Medulla oblongata (tissue), 1 donor: Measurements from ENCODE around the gene TUBB8.
"Not testable (repeated sequence)": the region's sequence is repeated elsewhere in the genome, so short reads cannot be mapped to it uniquely, and the experiment has no call there.

Experiments used
- DNase-seq: peaks from one replicate; pipeline ENCODE4 v3.0.0-alpha.2; 2015; ENCODE audit errors: extremely low spot score

Gene TUBB8

GRCh38 chr10:48996-49395, at the start of gene TUBB8:
Gene TUBB8, minus strand, starts transcription at chr10:49296. Its CDS starts 58 bp downstream, at chr10:49238.
- no peak for DNase-seq

DNA sequence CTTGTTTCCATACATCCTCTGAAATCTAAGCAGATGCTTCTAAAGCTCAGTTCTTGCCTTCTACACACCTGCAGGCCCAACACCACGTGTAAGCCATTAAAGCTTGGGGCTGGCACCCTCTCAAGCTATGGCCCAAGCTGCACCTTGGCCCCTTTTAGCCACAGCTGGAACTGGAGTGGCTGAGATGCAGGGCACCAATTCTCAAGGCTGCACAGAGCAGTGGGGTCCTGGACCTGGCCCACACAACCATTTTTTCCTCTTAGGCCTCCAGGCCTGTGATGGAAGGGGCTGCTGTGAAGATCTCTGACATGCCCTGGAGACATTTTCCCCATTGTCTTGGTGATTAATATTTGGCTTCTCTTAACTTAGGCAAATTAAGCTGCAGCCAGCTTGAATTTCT, 47.4 kb upstream of the TUBB8 start:
- DNase-seq = no peak

DNA sequence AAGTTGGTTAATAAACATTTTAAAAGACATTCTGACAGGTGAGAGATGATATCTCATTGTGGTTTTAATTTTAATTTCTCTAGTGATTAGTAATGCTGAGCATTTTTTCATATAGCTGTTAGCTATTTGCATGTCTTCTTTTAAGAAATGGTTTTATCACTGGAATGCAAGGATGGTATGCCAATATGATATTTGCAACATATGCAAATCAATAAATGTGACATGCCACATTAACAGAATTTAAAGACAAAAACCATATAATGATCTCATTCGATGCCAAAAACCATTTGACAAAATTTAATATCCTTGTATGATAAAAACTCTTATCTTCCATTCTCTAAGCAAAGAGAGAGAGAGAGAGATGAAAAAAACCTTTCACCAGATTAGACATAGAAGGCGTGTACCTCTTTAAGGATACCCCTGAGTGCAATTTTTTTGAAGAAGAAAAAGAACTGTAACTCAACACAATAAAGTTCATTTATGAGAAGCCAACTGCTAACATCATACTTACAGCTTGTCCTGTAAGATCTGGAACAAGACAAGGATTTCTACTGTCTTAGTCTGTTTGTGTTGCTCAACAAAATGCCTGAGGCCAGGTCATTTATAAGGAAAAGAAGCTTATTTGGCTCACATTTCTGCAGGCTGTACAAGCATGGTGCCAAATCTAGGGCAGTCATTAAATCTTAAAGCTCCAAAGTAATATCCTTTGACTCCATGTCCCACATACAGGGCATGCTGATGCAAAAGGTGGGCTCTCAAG, 46.4 kb upstream of the TUBB8 start:
- no peak for DNase-seq

DNA sequence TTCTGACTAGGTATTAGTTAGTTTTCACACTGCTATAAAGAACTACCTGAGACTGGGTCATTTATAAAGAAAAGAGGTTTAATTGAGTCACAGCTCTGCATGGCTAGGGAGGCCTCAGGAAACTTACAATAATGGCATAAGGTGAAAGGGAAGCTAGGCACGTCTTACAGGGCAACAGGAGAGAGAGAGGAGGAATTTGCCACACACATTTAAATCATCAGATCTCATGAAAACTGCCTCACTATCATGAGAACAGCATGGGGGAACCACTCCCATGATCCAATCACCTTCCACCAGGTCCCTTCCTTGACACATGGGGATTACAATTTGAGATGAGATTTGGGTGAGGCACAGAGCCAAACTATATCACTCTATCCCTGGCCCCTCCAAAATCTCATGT, 45.5 kb upstream of the TUBB8 start:
- DNase-seq = no peak

DNA sequence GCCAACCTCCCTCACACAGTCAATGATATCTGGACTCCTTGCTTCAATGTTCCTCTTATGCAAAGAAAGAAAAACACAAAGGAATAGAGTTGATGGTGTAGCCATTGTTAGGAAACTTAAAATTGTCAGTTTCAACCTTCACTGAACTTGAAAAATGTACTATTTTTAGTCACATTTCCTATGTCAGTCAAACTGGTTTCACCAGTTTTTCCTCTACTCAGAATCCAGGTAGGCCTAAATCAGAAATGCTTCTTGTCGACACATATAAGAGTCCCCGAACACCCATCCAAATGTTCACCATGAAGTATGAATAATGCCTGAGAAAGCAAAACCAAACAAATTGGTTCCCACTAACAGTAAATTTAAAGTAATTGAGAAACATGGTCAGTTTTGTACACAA, 43.8 kb upstream of the TUBB8 start:
- no peak for DNase-seq

GRCh38 chr10:92153-92552, 43.1 kb upstream of the TUBB8 start:
- no peak for DNase-seq

- no peak for DNase-seq
These were observed 42.2 kb upstream of the TUBB8 start for GRCh38 chr10:91313-91712.

GRCh38 chr10:90161-90560, 41.1 kb upstream of the TUBB8 start:
- no peak for DNase-seq

- DNase-seq = no peak
These were observed 40.2 kb upstream of the TUBB8 start for GRCh38 chr10:89248-89647.

- no peak for DNase-seq
These were observed 39.2 kb upstream of the TUBB8 start for GRCh38 chr10:88253-88652.

DNA sequence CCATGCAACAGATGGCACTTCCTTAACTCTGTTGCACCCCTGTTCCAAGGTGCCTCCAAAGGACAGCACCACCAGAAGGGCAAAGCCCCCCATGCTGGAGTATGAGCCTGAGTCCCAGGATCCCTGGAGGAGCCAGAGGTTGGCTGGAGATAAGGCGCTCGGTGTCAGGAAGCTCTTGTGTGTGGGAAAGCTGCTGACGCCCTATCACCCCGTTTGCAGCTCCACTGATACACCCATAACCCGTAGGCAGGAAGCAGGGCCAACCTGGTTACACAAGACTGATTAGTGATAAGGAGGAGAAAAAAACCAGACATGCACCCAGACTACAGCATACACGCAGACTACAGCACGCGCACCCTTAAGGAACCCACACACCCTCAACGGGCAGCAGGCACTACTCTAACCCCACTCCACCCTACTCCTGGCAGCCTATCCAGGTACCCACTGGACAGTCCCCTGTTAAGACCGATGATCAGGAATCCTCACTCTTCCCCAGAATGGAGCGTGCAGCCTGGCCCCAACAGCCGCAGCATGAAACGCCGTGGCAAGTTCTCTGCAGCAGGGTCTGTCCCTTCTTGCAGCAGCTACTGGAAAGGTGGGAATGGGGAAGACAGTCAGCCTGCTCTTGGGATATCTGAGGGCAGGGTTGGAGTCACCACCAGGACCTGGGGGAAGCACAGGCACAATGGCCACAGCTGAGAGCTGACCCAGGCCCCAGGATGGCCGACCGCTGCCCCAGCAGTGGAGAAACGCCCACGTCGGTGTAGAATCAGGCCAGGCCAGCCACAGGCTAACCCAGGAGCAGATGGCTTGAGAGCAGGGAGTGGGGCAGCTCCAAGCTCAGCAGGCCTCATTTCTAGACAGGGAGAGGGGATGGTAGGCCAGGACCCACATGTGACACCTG, 38.3 kb upstream of the TUBB8 start:
- DNase-seq = no peak

- no peak for DNase-seq
These were observed 36.9 kb upstream of the TUBB8 start for GRCh38 chr10:86031-86430.

DNA sequence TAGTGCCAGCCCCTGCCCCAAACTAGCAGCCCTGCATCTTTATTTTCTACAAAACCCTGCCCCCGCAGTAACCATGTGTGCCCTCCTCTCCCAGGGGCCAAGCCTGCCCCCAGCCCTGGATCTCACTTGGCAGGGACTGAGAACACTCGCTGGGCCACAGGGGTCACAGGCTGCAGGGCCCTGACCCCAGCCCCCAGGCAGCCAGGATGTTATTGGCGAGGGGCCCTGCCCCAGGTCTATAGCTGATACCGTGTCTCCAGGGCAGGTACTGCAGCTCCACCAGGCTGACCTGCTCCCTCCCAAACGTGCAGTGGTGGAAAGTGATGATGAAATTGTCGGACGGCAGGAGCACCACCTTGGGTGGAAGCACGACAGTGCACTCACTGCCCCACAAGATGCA, 35.9 kb upstream of the TUBB8 start:
- no peak for DNase-seq

- no peak for DNase-seq
These were observed 34.9 kb upstream of the TUBB8 start for GRCh38 chr10:83930-84530.

- DNase-seq = no peak
These were observed 31.5 kb upstream of the TUBB8 start for GRCh38 chr10:80477-81105.

- no peak for DNase-seq
These were observed 30.6 kb upstream of the TUBB8 start for GRCh38 chr10:79532-80215.

DNA sequence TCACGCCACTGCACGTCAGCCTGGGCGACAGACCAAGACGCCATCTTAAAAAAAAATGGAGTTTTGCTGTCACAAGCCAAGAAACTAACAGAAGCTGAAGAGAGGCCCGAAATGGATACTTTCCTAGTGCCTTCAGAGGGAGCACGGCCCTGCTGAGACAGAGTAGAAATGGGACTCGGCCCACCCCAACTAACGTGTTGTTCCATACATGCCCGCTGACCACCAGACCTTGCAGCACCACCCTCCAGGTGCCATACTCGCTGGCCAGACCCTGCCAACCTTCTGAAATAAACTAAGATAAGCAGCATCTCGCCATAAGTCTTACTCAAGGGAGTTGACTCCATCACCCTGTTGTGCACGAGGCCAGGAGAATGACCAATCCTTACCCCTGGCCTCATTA, 29.5 kb upstream of the TUBB8 start:
- no peak for DNase-seq

DNA sequence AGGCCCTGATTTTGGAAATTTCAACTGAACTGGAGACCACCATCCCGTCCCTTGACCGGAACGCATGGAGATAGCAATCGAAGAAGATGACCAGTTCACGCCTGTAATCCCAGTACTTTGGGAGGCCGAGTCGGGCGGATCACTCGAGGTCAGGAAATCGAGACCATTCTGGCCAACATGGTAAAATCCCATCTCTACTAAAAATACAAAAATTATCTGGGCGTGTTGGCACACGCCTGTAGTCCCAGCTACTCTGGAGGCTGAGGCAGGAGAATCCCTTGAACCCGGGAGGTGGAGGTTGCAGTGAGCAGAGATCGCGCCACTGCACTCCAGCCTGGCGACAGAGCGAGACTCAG, 25.1 kb upstream of the TUBB8 start:
- DNase-seq = not testable (repeated sequence)

DNA sequence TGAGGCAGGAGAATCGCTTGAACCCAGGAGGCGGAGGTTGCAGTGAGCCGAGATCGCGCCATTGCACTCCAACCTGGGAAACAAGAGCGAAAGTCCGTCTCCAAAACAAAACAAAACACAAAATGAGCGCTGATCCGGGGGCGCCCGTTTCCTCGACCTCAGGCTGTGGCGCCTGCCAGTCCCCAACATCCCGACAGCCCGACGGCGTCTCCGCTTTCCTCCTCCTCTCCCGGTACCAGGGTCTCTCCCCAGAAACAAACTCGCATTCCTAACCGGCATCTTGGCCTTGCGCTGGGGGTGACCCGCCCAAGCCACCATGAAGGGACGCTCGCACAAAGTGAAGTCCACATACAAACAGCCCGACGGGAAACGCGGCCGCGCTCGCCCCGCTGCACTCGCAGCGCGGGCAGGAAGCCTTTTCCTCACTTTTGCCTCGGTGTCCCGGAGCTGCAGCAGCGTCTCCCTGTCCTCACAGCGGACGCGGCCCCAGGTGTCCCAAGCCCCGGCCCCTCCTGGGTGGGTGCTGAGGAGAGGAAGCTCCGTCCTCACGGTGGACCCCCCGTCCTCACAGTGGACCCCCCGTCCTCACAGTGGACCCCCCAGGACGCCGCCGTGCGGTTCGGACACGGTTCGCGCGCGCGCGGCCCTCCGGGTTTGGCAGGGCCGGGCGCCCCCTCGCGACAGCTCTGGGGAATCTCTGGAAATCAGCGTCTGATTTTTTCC, 24.6 kb upstream of the TUBB8 start:
- peak; percentile 50 for DNase-seq

GRCh38 chr10:68156-68555, 19.1 kb upstream of the TUBB8 start:
- not testable (repeated sequence) for DNase-seq

DNA sequence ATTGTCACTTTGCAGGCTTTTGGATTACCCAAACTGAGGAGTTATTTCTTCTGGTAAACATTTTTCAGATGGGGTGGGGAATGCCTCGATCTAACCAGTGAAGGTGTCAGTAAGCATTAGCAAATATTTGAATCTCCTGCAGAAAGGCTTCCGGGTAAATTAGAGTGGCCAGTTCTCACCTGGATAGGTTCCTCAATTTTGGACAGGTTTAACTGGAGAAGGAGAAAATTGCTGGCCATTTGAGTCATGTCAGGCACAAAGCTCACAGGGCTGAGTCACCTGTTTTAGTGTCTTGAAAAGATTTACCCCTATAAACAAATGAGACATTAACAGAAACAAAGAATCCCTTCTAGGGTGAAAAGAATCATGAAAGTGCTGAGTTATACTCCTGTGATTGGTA, 830 bp upstream of the TUBB8 start:
- not testable (repeated sequence) for DNase-seq
